RWPE2 (cell line): Measurements from ENCODE around the gene PCDH1.

Experiments
- ATAC-seq: fragments of 200-7000 bp; cut with Tn5 transposase; 3 replicates; pipeline ENCODE4 v1.9.1; 2021; ENCODE audit warnings: low read depth
- DNase-seq: peaks from one replicate; pipeline ENCODE4 v3.0.0-alpha.2; 2020; ENCODE audit warnings: low spot score
- H3K27ac ChIP-seq: fragments of 450-650 bp; 2 replicates; pipeline ENCODE4 v1.5.1; 2017; ENCODE audit warnings: mild to moderate bottlenecking; ENCODE audit not compliant: poor library complexity, severe bottlenecking
- H3K27me3 ChIP-seq: fragments of 250-450 bp; sonication (Bioruptor Pico); 2 replicates; pipeline ENCODE4 v1.5.1; 2021; ENCODE audit warnings: mild to moderate bottlenecking, moderate library complexity; ENCODE audit not compliant: insufficient read depth, poor library complexity, severe bottlenecking
- H3K36me3 ChIP-seq: fragments of 250-450 bp; sonication (Bioruptor Pico); 2 replicates; pipeline ENCODE4 v1.5.1; 2020; ENCODE audit warnings: low read depth, mild to moderate bottlenecking, moderate library complexity
- H3K4me1 ChIP-seq: fragments of 250-450 bp; sonication (Bioruptor Pico); 2 replicates; pipeline ENCODE4 v1.5.1; 2021; ENCODE audit warnings: mild to moderate bottlenecking, moderate library complexity; ENCODE audit not compliant: insufficient read depth, poor library complexity, severe bottlenecking
- H3K4me3 ChIP-seq: fragments of 250-450 bp; sonication (Bioruptor Pico); 2 replicates; pipeline ENCODE4 v1.5.1; 2021; ENCODE audit warnings: mild to moderate bottlenecking, moderate library complexity; ENCODE audit not compliant: severe bottlenecking
- H3K9me3 ChIP-seq: fragments of 250-450 bp; sonication (Bioruptor Pico); 2 replicates; pipeline ENCODE4 v1.5.1; 2021; ENCODE audit warnings: mild to moderate bottlenecking, moderate library complexity; ENCODE audit not compliant: severe bottlenecking
- TF ChIP-seq, protein P1 (sequence below): fragments of 450-650 bp; IDR thresholded peaks from one replicate; pipeline ENCODE4 v1.5.1; 2017; ENCODE audit warnings: mild to moderate bottlenecking, moderate library complexity; ENCODE audit not compliant: poor library complexity, severe bottlenecking

Gene PCDH1

DNA sequence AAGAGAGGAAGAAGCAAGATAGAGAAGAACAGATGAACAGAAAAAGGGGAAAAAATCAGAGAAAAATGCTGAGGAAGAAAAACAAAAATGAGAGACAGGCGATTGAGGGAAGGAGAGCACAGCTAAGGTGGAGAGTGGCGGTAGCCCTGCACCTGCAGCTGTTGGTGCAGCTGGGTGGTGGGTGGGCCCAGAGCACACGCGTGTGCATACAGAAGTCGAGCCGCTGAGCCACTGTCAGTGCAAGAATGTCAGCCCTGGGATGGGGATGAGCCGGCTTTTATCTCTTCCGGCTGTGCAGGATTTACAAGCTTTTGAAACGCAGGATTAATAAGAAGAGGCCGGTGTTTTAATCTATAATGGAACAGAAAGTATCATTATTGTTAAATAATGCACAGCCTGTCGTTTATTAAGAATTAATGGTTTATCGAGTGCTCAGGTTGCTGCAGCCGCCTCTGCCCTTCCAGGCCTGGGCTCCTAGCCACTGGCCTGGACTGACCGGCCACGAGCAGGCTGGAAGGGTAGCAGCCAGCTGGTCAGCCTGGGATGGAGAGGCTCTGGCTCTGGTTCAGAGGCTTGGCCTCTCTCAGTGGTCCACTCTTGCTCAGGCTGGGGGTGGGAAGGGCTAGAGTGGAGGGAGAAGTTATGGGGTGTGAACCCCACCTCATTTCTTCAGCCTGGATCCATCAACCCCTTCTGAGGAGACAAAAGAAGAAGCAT lies 68.7 kb downstream of the PCDH1 start:
- H3K27ac ChIP-seq = no peak overlapping the region
- no peaks in the 10 kb centered on the region for H3K9me3 ChIP-seq
- no peaks in the 10 kb centered on the region for H3K36me3 ChIP-seq
- H3K4me1 ChIP-seq = no peaks in the 10 kb centered on the region
- TF ChIP-seq, protein P1, sequence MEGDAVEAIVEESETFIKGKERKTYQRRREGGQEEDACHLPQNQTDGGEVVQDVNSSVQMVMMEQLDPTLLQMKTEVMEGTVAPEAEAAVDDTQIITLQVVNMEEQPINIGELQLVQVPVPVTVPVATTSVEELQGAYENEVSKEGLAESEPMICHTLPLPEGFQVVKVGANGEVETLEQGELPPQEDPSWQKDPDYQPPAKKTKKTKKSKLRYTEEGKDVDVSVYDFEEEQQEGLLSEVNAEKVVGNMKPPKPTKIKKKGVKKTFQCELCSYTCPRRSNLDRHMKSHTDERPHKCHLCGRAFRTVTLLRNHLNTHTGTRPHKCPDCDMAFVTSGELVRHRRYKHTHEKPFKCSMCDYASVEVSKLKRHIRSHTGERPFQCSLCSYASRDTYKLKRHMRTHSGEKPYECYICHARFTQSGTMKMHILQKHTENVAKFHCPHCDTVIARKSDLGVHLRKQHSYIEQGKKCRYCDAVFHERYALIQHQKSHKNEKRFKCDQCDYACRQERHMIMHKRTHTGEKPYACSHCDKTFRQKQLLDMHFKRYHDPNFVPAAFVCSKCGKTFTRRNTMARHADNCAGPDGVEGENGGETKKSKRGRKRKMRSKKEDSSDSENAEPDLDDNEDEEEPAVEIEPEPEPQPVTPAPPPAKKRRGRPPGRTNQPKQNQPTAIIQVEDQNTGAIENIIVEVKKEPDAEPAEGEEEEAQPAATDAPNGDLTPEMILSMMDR = no peak
- no peak overlapping the region for H3K4me3 ChIP-seq
- DNase-seq (no peak), ATAC-seq (no peak)
- no peaks in the 10 kb centered on the region for H3K27me3 ChIP-seq

DNA sequence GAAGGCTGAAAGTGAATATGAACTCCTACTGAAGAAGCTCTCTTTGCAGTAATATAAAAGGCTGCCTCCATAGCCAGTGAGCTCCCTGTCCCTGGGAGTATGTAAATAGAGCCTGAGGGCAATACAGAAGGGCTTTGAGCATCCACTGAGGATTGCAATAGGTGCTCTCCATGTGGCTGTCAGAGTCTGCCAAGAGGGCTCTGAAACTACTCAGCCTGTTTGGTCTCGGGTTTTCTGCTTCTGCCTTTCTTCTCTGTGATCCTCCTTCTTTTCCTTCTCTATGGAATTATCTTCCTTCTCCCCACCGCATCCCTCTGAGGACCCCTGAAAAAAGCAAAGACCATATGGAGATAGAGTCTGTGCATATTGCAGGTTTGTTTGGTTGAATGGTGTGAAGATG lies 69.4 kb downstream of the PCDH1 start:
- TF ChIP-seq, protein P1 = no peak
- no peaks in the 10 kb centered on the region for H3K4me1 ChIP-seq
- ATAC-seq (no peak), DNase-seq (no peak)
- H3K9me3 ChIP-seq = no peaks in the 10 kb centered on the region
- no peak overlapping the region for H3K27ac ChIP-seq
- no peaks in the 10 kb centered on the region for H3K27me3 ChIP-seq
- H3K36me3 ChIP-seq = no peaks in the 10 kb centered on the region
- no peak overlapping the region for H3K4me3 ChIP-seq

DNA sequence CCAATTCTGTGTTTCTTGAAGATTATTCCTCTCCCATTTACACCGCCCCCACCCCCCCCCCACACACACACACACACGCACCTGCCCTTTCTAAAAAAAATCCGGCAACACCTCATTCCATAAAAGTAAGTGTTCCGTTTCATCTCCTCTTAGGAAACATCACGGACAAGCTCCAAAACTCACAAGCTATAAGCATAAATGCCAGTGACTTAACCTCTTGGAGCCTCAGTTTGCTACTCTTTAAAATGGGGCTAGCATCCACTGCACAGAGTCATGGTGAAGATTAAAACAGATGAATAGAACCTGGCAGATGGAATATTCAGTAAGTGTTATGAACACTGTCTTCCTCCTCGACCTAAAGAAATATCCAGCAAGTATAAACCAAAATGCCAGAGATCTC lies 70.5 kb downstream of the PCDH1 start:
- Histone ChIP-seq H3K36me3 (no peaks in the 10 kb centered on the region), H3K27ac (no peak overlapping the region), H3K9me3 (no peaks in the 10 kb centered on the region), H3K27me3 (no peaks in the 10 kb centered on the region), H3K4me3 (no peak overlapping the region), H3K4me1 (no peaks in the 10 kb centered on the region)
- TF ChIP-seq, protein P1 = no peak
- no peak for ATAC-seq
- DNase-seq = no peak

DNA sequence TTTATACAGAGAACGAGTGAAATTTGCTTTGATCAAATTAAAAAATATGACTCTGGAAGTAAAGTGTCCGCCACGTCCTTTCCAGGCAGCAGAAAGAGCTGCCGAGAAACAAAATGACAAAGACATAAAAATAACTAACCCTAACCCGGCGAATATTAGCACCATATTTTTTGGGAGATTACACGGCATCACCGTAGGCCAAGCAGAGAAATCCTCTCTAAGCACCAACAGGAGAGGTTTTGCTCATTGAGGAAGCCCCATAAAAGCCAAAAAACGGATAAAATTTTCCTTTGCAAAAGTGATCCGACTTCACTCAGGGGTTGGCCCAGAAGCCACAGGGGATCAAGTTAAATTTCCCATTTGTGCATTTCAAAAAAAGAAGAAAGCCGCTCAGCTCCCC lies 70.9 kb downstream of the PCDH1 start:
- no peaks in the 10 kb centered on the region for H3K4me1 ChIP-seq
- TF ChIP-seq, protein P1 = no peak

DNA sequence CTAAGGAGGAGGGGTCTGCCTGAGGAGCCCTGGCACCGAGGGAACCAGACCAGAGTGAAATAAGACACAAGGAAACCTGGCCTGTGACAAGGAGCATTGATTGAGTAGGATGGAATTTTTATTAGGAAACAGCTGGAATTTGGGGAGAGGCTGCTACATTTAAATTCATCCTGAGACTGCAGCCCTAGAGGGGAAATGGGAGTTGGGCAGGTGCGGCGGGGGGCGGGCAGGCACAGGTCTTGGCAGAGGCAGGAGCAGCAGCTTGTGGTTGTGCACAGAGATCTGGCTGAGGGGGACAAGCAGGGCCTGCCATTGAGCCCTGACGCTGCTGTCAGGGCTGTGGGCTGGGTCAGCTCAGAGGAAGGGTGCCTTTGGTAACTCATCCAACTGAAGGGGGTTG lies 71.6 kb downstream of the PCDH1 start:
- TF ChIP-seq, protein P1 = no peak
- H3K36me3 ChIP-seq = no peaks in the 10 kb centered on the region
- no peaks in the 10 kb centered on the region for H3K27me3 ChIP-seq
- H3K4me1 ChIP-seq = no peaks in the 10 kb centered on the region
- no peak for ATAC-seq
- no peak overlapping the region for H3K27ac ChIP-seq
- no peaks in the 10 kb centered on the region for H3K9me3 ChIP-seq
- no peak for DNase-seq
- H3K4me3 ChIP-seq = no peak overlapping the region

More for the DNA sequence above, 70.9 kb downstream of the PCDH1 start:
- Histone ChIP-seq H3K9me3 (no peaks in the 10 kb centered on the region), H3K27me3 (no peaks in the 10 kb centered on the region), H3K4me3 (no peak overlapping the region), H3K36me3 (no peaks in the 10 kb centered on the region), H3K27ac (no peak overlapping the region)
- DNase-seq (no peak), ATAC-seq (no peak)
